HepG2 (cell line): ENCODE results near the gene HLCS. TPM values are rescaled to one million over a fixed set of nuclear protein-coding genes. Genes with fewer than 3 reads are reported as not detected.

Experiments
- CEBPB ChIP-seq: IDR thresholded peaks from 2 replicates; pipeline ENCODE4 v1.6.1; 2011; ENCODE audit warnings: low read depth, low read length, improper control_type of control experiment, borderline replicate concordance
- EHMT2 ChIP-seq: fragments of 200-600 bp; sonication (generic); IDR thresholded peaks from 2 replicates; pipeline ENCODE4 v1.7.0; 2017; ENCODE audit warnings: antibody characterized with exemption, low read depth, low read length, borderline replicate concordance
- FOSL1 ChIP-seq: sonication (generic); formaldehyde crosslinking; IDR thresholded peaks from 2 replicates; pipeline ENCODE4 v1.9.0; 2021; ENCODE audit warnings: missing genetic modification reagents, borderline replicate concordance
- MIXL1 ChIP-seq: IDR thresholded peaks from 2 replicates; pipeline ENCODE4 v1.6.1; 2016
- SALL2 ChIP-seq: sonication (generic); formaldehyde crosslinking; IDR thresholded peaks from 2 replicates; pipeline ENCODE4 v1.8.1; 2023; ENCODE audit warnings: mild to moderate bottlenecking, missing genetic modification reagents, inconsistent platforms
- SIX4 ChIP-seq: sonication (generic); formaldehyde crosslinking; IDR thresholded peaks from 2 replicates; pipeline ENCODE4 v1.4.0; 2020; ENCODE audit warnings: missing genetic modification reagents
- TBX2 ChIP-seq: sonication (generic); formaldehyde crosslinking; IDR thresholded peaks from 2 replicates; pipeline ENCODE4 v1.5.0; 2020; ENCODE audit warnings: missing genetic modification reagents, mild to moderate bottlenecking, borderline replicate concordance
- ZBTB43 ChIP-seq: sonication (generic); formaldehyde crosslinking; conservative IDR thresholded peaks from 2 replicates; pipeline ENCODE4 v1.4.0; 2020; ENCODE audit warnings: missing genetic modification reagents
- ZC3H13 ChIP-seq: sonication (generic); formaldehyde crosslinking; IDR thresholded peaks from 2 replicates; pipeline ENCODE4 v1.8.1; 2023; ENCODE audit warnings: mild to moderate bottlenecking, missing genetic modification reagents, moderate library complexity
- ZNF251 ChIP-seq: sonication (generic); formaldehyde crosslinking; IDR thresholded peaks from 2 replicates; pipeline ENCODE4 v1.9.0; 2021; ENCODE audit warnings: mild to moderate bottlenecking, missing genetic modification reagents
- ZNF280D ChIP-seq: sonication (generic); formaldehyde crosslinking; IDR thresholded peaks from 2 replicates; pipeline ENCODE4 v1.5.1; 2020; ENCODE audit warnings: mild to moderate bottlenecking, missing genetic modification reagents
- ZNF335 ChIP-seq: sonication (generic); formaldehyde crosslinking; IDR thresholded peaks from 2 replicates; pipeline ENCODE4 v1.4.0; 2020; ENCODE audit warnings: missing genetic modification reagents
- ZNF609 ChIP-seq: sonication (generic); formaldehyde crosslinking; IDR thresholded peaks from 2 replicates; pipeline ENCODE4 v1.4.0; 2020; ENCODE audit warnings: mild to moderate bottlenecking, missing genetic modification reagents, borderline replicate concordance
- ZNF839 ChIP-seq: sonication (generic); formaldehyde crosslinking; IDR thresholded peaks from 2 replicates; pipeline ENCODE4 v1.4.0; 2020; ENCODE audit warnings: missing genetic modification reagents, mild to moderate bottlenecking, borderline replicate concordance
- polyA plus RNA-seq, 8 experiments: library from polyadenylated mRNA; depleted of rRNA in 3 of 8; stranded (reverse) in 7 of 8; unstranded in 1 of 8; fragments of >200 nt; fragmentation: Illumina TruSeq in 4 of 8; extraction: Trizol in 4 of 8; gene quantifications; 2 replicates each; pipeline versions ENCODE4 v1.2.1 to v1.2.3, GENCODE V29; 2011 to 2016; ENCODE audit warnings: low read depth in 4 of 8, missing spikeins in 1 of 8, mixed read lengths in 1 of 8; ENCODE audit not compliant: insufficient read depth in 1 of 8
- total RNA-seq, 5 experiments: library from RNA; depleted of rRNA; stranded (reverse); fragments of >200 nt; fragmentation: Illumina TruSeq; extraction: Trizol; gene quantifications; 2 replicates each; pipeline ENCODE4 v1.2.3, GENCODE V29; 2016; ENCODE audit warnings: low read depth in 1 of 5
- TF ChIP-seq, protein P1 (sequence below): IDR thresholded peaks from 2 replicates; pipeline ENCODE4 v1.6.1; 2016; ENCODE audit warnings: missing compliant biosample characterization, missing genetic modification reagents, borderline replicate concordance
- TF ChIP-seq, protein P2 (sequence below): sonication (generic); formaldehyde crosslinking; IDR thresholded peaks from 2 replicates; pipeline ENCODE4 v1.4.0; 2020; ENCODE audit warnings: missing genetic modification reagents, borderline replicate concordance

Gene HLCS
- total and polyA plus RNA-seq, 2 of the 13 experiments (the other 11 are each of a cell fraction or from before 2014, with no cell fraction given) = 7.9 to 12.3 TPM

GRCh38 chr21:36730291-36731281 lies 235.9 kb downstream of the HLCS start (continued):
- peak; percentile 63; the same call in 1 of the 2 replicates for TF ChIP-seq ZBTB43 (CRISPR knock-in tag)
- TF ChIP-seq SIX4 (CRISPR knock-in tag) = peak; percentile 59
- TF ChIP-seq, protein P1, sequence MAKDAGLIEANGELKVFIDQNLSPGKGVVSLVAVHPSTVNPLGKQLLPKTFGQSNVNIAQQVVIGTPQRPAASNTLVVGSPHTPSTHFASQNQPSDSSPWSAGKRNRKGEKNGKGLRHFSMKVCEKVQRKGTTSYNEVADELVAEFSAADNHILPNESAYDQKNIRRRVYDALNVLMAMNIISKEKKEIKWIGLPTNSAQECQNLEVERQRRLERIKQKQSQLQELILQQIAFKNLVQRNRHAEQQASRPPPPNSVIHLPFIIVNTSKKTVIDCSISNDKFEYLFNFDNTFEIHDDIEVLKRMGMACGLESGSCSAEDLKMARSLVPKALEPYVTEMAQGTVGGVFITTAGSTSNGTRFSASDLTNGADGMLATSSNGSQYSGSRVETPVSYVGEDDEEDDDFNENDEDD (CRISPR knock-in tag) = peak; percentile 52; the same call in 1 of the 2 replicates
- peak; percentile 91 for TF ChIP-seq ZNF609 (CRISPR knock-in tag)
- TF ChIP-seq ZNF839 (CRISPR knock-in tag) = no peak
- TF ChIP-seq FOSL1 = no peak
- TF ChIP-seq ZNF335 (CRISPR knock-in tag) = no peak
- peak; percentile 99 for TF ChIP-seq TBX2 (CRISPR knock-in tag)
- no peak for TF ChIP-seq ZNF280D (CRISPR knock-in tag)
- 0 out of 2 replicates have a peak, but pooled peaks have one; percentile 24 for TF ChIP-seq EHMT2
- peak; percentile 33; the same call in 1 of the 2 replicates for TF ChIP-seq CEBPB
- TF ChIP-seq ZC3H13 = no peak
- TF ChIP-seq SALL2 (CRISPR knock-in tag) = no peak
- no peak for TF ChIP-seq MIXL1 (CRISPR knock-in tag)
- TF ChIP-seq, protein P2, sequence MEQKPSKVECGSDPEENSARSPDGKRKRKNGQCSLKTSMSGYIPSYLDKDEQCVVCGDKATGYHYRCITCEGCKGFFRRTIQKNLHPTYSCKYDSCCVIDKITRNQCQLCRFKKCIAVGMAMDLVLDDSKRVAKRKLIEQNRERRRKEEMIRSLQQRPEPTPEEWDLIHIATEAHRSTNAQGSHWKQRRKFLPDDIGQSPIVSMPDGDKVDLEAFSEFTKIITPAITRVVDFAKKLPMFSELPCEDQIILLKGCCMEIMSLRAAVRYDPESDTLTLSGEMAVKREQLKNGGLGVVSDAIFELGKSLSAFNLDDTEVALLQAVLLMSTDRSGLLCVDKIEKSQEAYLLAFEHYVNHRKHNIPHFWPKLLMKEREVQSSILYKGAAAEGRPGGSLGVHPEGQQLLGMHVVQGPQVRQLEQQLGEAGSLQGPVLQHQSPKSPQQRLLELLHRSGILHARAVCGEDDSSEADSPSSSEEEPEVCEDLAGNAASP (CRISPR knock-in tag) = peak; percentile 83
- TF ChIP-seq ZNF251 (CRISPR knock-in tag) = no peak
